Measurements from ENCODE around the gene FAM13A. TPM values are rescaled to one million over a fixed set of nuclear protein-coding genes. Genes with fewer than 3 reads are reported as not detected.

The FAM13A gene
- polyA plus RNA-seq, 1 of the 3 experiments (the other 2 are of a cell fraction) = 0.67 TPM

DNA sequence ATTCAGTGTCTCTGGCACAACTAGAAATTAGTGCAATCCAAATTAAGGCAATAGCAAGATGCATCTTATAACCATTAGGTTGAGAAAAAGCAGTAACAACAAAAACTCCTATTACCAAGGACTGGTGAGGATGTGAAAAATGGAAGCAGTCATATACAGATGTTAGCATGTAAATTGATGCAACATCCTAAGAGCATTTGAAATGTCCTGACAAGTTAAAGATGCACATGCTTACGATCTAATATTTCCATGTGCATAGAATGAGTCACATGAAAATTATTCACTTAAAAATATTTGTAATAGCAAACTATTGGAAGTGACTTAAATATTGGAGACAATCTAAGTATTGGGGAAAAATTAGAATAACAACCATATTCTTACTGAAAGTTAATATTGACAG lies 163.0 kb downstream of the FAM13A start:
- ChIA-PET CTCF (no interaction called here), POLR2A (no interaction called here)
- Histone ChIP-seq H3K4me1 (ENCODE audit: control insufficient read depth in 1 of 2, insufficient read depth in 2 of 2, low read depth in 1 of 2, low read length in 1 of 2) (peaks cover 0 to 2% of the 10 kb centered on the region in 2 experiments; a peak in 1 of 4 replicates), H3K27me3 (ENCODE audit: insufficient read depth) (no peaks in the 10 kb centered on the region), H3K4me3 (ENCODE audit: low read depth in 2 of 2, low read length in 1 of 2) (no peak overlapping the region), H3F3A (replicated peaks; ENCODE audit: insufficient read depth) (no peaks in the 10 kb centered on the region), H3K9me2 (no peaks in the 10 kb centered on the region), H3K79me2 (ENCODE audit: insufficient read depth) (no peaks in the 10 kb centered on the region), H3K27ac (ENCODE audit: low read depth in 2 of 2, low read length in 1 of 2) (no peak overlapping the region), H3K9me3 (no peaks in the 10 kb centered on the region), H2AFZ (ENCODE audit: low read depth) (no peak overlapping the region), H4K20me1 (ENCODE audit: insufficient read depth) (no peaks in the 10 kb centered on the region), H3K4me2 (no peak overlapping the region), H3K9ac (no peak overlapping the region), H3K36me3 (replicated peaks in 1 of 2; ENCODE audit: control insufficient read depth in 1 of 2, insufficient read depth in 2 of 2, low read length in 1 of 2) (no peaks in the 10 kb centered on the region)
- DNase-seq = no peak
- WGBS (ENCODE audit: low lambda C conversion rate) = 68% methylated on average over 1 of the region's 1 CpG
- TF ChIP-seq EZH2phosphoT487 (IDR thresholded peaks at IDR 0.05; ENCODE audit: borderline replicate concordance, low read depth) (no peak), POLR2AphosphoS5 (IDR thresholded peaks at IDR 0.05; ENCODE audit: low read depth, low read length) (no peak), YY1 (IDR thresholded peaks at IDR 0.05; ENCODE audit: low read depth) (no peak), FOSL2 (IDR thresholded peaks at IDR 0.05; ENCODE audit: borderline replicate concordance, low read depth) (no peak), MEF2A (IDR thresholded peaks at IDR 0.05; ENCODE audit: borderline replicate concordance, low read depth) (no peak), TAF1 (IDR thresholded peaks at IDR 0.05; ENCODE audit: borderline replicate concordance, low read depth, low read length) (no peak), RFX5 (IDR thresholded peaks at IDR 0.05; ENCODE audit: low read length) (no peak), CHD2 (IDR thresholded peaks at IDR 0.05; ENCODE audit: low read length, partially characterized antibody) (no peak), GABPA (IDR thresholded peaks at IDR 0.05; ENCODE audit: low read depth) (no peak), MXI1 (IDR thresholded peaks at IDR 0.05; ENCODE audit: low read depth, low read length) (no peak), NFIC (IDR thresholded peaks at IDR 0.05; ENCODE audit: borderline replicate concordance) (no peak), ELF1 (IDR thresholded peaks at IDR 0.05) (no peak), SIN3A (IDR thresholded peaks at IDR 0.05; ENCODE audit: borderline replicate concordance, low read depth, low read length) (no peak)
- TF ChIP-seq, protein P1, sequence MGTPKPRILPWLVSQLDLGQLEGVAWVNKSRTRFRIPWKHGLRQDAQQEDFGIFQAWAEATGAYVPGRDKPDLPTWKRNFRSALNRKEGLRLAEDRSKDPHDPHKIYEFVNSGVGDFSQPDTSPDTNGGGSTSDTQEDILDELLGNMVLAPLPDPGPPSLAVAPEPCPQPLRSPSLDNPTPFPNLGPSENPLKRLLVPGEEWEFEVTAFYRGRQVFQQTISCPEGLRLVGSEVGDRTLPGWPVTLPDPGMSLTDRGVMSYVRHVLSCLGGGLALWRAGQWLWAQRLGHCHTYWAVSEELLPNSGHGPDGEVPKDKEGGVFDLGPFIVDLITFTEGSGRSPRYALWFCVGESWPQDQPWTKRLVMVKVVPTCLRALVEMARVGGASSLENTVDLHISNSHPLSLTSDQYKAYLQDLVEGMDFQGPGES (IDR thresholded peaks at IDR 0.05; ENCODE audit: low read depth, low read length) = no peak
- TF ChIP-seq, protein P2, sequence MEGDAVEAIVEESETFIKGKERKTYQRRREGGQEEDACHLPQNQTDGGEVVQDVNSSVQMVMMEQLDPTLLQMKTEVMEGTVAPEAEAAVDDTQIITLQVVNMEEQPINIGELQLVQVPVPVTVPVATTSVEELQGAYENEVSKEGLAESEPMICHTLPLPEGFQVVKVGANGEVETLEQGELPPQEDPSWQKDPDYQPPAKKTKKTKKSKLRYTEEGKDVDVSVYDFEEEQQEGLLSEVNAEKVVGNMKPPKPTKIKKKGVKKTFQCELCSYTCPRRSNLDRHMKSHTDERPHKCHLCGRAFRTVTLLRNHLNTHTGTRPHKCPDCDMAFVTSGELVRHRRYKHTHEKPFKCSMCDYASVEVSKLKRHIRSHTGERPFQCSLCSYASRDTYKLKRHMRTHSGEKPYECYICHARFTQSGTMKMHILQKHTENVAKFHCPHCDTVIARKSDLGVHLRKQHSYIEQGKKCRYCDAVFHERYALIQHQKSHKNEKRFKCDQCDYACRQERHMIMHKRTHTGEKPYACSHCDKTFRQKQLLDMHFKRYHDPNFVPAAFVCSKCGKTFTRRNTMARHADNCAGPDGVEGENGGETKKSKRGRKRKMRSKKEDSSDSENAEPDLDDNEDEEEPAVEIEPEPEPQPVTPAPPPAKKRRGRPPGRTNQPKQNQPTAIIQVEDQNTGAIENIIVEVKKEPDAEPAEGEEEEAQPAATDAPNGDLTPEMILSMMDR (IDR thresholded peaks at IDR 0.05) = no peak

DNA sequence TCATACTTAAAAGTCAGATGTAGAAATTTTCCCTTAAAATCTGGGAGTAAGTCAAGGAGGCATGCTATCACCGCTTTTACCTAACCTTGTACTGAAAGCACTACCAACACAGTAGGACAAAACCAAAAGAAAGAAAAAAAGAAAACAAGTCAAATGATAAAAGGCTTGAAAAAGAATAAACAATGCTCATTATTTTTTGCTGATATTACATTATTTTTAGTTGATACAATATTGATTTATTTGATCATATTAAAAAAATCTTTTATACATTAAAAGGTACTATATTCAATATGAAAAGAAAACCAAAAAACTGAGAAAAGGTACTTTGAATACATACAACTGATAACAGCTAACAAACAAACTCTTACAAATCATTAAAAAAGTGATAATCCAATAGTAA lies 164.3 kb downstream of the FAM13A start:
- Histone ChIP-seq H3K27me3 (ENCODE audit: insufficient read depth) (no peaks in the 10 kb centered on the region), H3K4me3 (ENCODE audit: low read depth in 2 of 2, low read length in 1 of 2) (no peak overlapping the region), H3K9ac (no peak overlapping the region), H3K9me3 (no peaks in the 10 kb centered on the region), H3K9me2 (no peaks in the 10 kb centered on the region), H3K4me2 (no peak overlapping the region), H2AFZ (ENCODE audit: low read depth) (no peak overlapping the region), H3K79me2 (ENCODE audit: insufficient read depth) (no peaks in the 10 kb centered on the region), H3F3A (replicated peaks; ENCODE audit: insufficient read depth) (no peaks in the 10 kb centered on the region), H3K4me1 (ENCODE audit: control insufficient read depth in 1 of 2, insufficient read depth in 2 of 2, low read depth in 1 of 2, low read length in 1 of 2) (peaks cover 0 to 2% of the 10 kb centered on the region in 2 experiments; a peak in 1 of 4 replicates), H3K27ac (ENCODE audit: low read depth in 2 of 2, low read length in 1 of 2) (no peak overlapping the region), H4K20me1 (ENCODE audit: insufficient read depth) (no peaks in the 10 kb centered on the region), H3K36me3 (replicated peaks in 1 of 2; ENCODE audit: control insufficient read depth in 1 of 2, insufficient read depth in 2 of 2, low read length in 1 of 2) (no peaks in the 10 kb centered on the region)
- POLR2A ChIA-PET = no interaction called here
- DNase-seq = no peak
- CTCF ChIA-PET = interaction anchor here (0.6 kb wide), 1 partner anchor 1057 kb away, joined by 3 read pairs; no protein-coding TSS in a partner anchor
- WGBS (ENCODE audit: low lambda C conversion rate) = 72% methylated on average over 1 of the region's 1 CpG
- TF ChIP-seq EZH2phosphoT487 (IDR thresholded peaks at IDR 0.05; ENCODE audit: borderline replicate concordance, low read depth) (no peak), FOSL2 (IDR thresholded peaks at IDR 0.05; ENCODE audit: borderline replicate concordance, low read depth) (no peak), ELF1 (IDR thresholded peaks at IDR 0.05) (no peak), SIN3A (IDR thresholded peaks at IDR 0.05; ENCODE audit: borderline replicate concordance, low read depth, low read length) (no peak), YY1 (IDR thresholded peaks at IDR 0.05; ENCODE audit: low read depth) (no peak), JUND (IDR thresholded peaks at IDR 0.05) (no peak), GATA2 (CRISPR knock-in tag; IDR thresholded peaks at IDR 0.05) (no peak)
- TF ChIP-seq, protein P3, sequence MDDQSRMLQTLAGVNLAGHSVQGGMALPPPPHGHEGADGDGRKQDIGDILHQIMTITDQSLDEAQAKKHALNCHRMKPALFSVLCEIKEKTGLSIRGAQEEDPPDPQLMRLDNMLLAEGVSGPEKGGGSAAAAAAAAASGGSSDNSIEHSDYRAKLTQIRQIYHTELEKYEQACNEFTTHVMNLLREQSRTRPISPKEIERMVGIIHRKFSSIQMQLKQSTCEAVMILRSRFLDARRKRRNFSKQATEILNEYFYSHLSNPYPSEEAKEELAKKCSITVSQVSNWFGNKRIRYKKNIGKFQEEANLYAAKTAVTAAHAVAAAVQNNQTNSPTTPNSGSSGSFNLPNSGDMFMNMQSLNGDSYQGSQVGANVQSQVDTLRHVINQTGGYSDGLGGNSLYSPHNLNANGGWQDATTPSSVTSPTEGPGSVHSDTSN (IDR thresholded peaks at IDR 0.05) = no peak
- TF ChIP-seq, protein P4, sequence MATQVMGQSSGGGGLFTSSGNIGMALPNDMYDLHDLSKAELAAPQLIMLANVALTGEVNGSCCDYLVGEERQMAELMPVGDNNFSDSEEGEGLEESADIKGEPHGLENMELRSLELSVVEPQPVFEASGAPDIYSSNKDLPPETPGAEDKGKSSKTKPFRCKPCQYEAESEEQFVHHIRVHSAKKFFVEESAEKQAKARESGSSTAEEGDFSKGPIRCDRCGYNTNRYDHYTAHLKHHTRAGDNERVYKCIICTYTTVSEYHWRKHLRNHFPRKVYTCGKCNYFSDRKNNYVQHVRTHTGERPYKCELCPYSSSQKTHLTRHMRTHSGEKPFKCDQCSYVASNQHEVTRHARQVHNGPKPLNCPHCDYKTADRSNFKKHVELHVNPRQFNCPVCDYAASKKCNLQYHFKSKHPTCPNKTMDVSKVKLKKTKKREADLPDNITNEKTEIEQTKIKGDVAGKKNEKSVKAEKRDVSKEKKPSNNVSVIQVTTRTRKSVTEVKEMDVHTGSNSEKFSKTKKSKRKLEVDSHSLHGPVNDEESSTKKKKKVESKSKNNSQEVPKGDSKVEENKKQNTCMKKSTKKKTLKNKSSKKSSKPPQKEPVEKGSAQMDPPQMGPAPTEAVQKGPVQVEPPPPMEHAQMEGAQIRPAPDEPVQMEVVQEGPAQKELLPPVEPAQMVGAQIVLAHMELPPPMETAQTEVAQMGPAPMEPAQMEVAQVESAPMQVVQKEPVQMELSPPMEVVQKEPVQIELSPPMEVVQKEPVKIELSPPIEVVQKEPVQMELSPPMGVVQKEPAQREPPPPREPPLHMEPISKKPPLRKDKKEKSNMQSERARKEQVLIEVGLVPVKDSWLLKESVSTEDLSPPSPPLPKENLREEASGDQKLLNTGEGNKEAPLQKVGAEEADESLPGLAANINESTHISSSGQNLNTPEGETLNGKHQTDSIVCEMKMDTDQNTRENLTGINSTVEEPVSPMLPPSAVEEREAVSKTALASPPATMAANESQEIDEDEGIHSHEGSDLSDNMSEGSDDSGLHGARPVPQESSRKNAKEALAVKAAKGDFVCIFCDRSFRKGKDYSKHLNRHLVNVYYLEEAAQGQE (IDR thresholded peaks at IDR 0.05; ENCODE audit: low read depth, low read length) = no peak
